Endodermal cell (in vitro differentiated cells): ENCODE data around the gene SLC35E4. TPM values are rescaled to one million over a fixed set of nuclear protein-coding genes. Genes with fewer than 3 reads are reported as not detected.

Source experiments
- DNase-seq: peaks from one replicate; pipeline ENCODE4 v3.0.0-alpha.2; 2017
- H3K27ac ChIP-seq: 2 replicates; pipeline ENCODE4 v1.5.1; 2013; ENCODE audit warnings: mild to moderate bottlenecking, low read depth, low read length, moderate library complexity
- H3K27me3 ChIP-seq: 2 replicates; pipeline ENCODE4 v1.6.1; 2013; ENCODE audit warnings: mild to moderate bottlenecking, low read length, moderate library complexity; ENCODE audit not compliant: insufficient read depth, control insufficient read depth, poor library complexity, severe bottlenecking
- H3K36me3 ChIP-seq: 2 replicates; pipeline ENCODE4 v1.7.0; 2013; ENCODE audit warnings: mild to moderate bottlenecking, low read length, moderate library complexity; ENCODE audit not compliant: control insufficient read depth, insufficient read depth
- H3K4me1 ChIP-seq: one replicate; pipeline ENCODE4 v1.7.0; 2013; ENCODE audit warnings: low read length; ENCODE audit not compliant: control insufficient read depth, insufficient read depth
- H3K4me3 ChIP-seq: 2 replicates; pipeline ENCODE4 v1.5.1; 2013; ENCODE audit warnings: mild to moderate bottlenecking, low read length, moderate library complexity
- H3K9ac ChIP-seq: 2 replicates; pipeline ENCODE4 v1.6.1; 2013; ENCODE audit warnings: mild to moderate bottlenecking, low read length, moderate library complexity; ENCODE audit not compliant: poor library complexity, severe bottlenecking; ENCODE audit errors: extremely low read depth
- H3K9me3 ChIP-seq: 2 replicates; pipeline ENCODE4 v1.6.1; 2013; ENCODE audit warnings: mild to moderate bottlenecking, low read length, moderate library complexity; ENCODE audit not compliant: control insufficient read depth
- H3K27ac Mint-ChIP-seq: 2 replicates; pipeline ENCODE4 v1.8.0; 2020; ENCODE audit warnings: mixed read lengths
- H3K27me3 Mint-ChIP-seq: 2 replicates; pipeline ENCODE4 v1.8.0; 2021; ENCODE audit warnings: mild to moderate bottlenecking, mixed read lengths; ENCODE audit not compliant: insufficient read depth
- H3K36me3 Mint-ChIP-seq: 2 replicates; pipeline ENCODE4 v1.8.0; 2020; ENCODE audit warnings: low read depth, mixed read lengths
- H3K4me1 Mint-ChIP-seq: 2 replicates; pipeline ENCODE4 v1.8.0; 2020; ENCODE audit warnings: mixed read lengths
- H3K4me3 Mint-ChIP-seq: 2 replicates; pipeline ENCODE4 v1.8.0; 2020; ENCODE audit warnings: mild to moderate bottlenecking, moderate library complexity, mixed read lengths
- H3K9me3 Mint-ChIP-seq: 2 replicates; pipeline ENCODE4 v1.8.0; 2020; ENCODE audit warnings: mild to moderate bottlenecking, mixed read lengths
- CTCF ChIP-seq: fragments of 200-600 bp; sonication (generic); conservative IDR thresholded peaks from 2 replicates; pipeline ENCODE4 v1.5.0; 2021; ENCODE audit warnings: antibody characterized with exemption, mild to moderate bottlenecking
- WGBS, 2 experiments: methylation state at CpG; one replicate each; pipeline versions ENCODE4 v1.1.5 to v1.1.7; 2013; ENCODE audit warnings: missing lambda C conversion rate in 2 of 2, mixed read lengths in 1 of 2; ENCODE audit not compliant: insufficient coverage in 1 of 2, insufficient read length in 1 of 2; 5-methylcytosine and 5-hydroxymethylcytosine counted together
- total RNA-seq, 2 donors: library from RNA; stranded (reverse); fragmentation: NEBNext Ultra II Directional in 1 of 2; extraction: Animal tissue kit (Norgen Biotek cat#: 25700) in 1 of 2; gene quantifications; 2 replicates in 1 of 2; 3 replicates in 1 of 2; pipeline ENCODE4 v1.2.1, GENCODE V29; 2021

The SLC35E4 gene
- total RNA-seq, 2 donors from 2014 or later, result 2.3 to 3.9 TPM

GRCh38 chr22:30671071-30671470 is 35.5 kb downstream of the SLC35E4 start:
- no peak overlapping the region for H3K4me3 Mint-ChIP-seq
- Histone ChIP-seq H3K4me1 (no peaks in the 10 kb centered on the region), H3K9me3 (no peaks in the 10 kb centered on the region), H3K27me3 (peaks cover 14% of the 10 kb centered on the region), H3K36me3 (no peaks in the 10 kb centered on the region), H3K4me3 (no peak overlapping the region), H3K9ac (no peak overlapping the region), H3K27ac (no peak overlapping the region)
- H3K9me3 Mint-ChIP-seq, result no peaks in the 10 kb centered on the region
- 67 to 93% methylated on average over 1 to 2 of the region's 3 CpGs for WGBS, 2 experiments
- H3K4me1 Mint-ChIP-seq, result peaks cover 13% of the 10 kb centered on the region
- peaks cover 45% of the 10 kb centered on the region for H3K27me3 Mint-ChIP-seq
- no peak for DNase-seq
- TF ChIP-seq CTCF, result no peak
- no peak overlapping the region for H3K27ac Mint-ChIP-seq
- H3K36me3 Mint-ChIP-seq, result no peaks in the 10 kb centered on the region

GRCh38 chr22:30673136-30673535 is 37.6 kb downstream of the SLC35E4 start:
- Mint-ChIP-seq H3K27me3 (peaks cover 57% of the 10 kb centered on the region), H3K36me3 (no peaks in the 10 kb centered on the region), H3K9me3 (no peaks in the 10 kb centered on the region), H3K27ac (no peak overlapping the region), H3K4me1 (peaks cover 8% of the 10 kb centered on the region), H3K4me3 (no peak overlapping the region)
- no peaks in the 10 kb centered on the region for H3K9me3 ChIP-seq
- no peaks in the 10 kb centered on the region for H3K4me1 ChIP-seq
- DNase-seq, result no peak
- H3K9ac ChIP-seq, result no peak overlapping the region
- WGBS, 2 experiments, result 96 to 100% methylated on average over 1 to 4 of the region's 4 CpGs
- peaks cover 12% of the 10 kb centered on the region for H3K27me3 ChIP-seq
- no peak for TF ChIP-seq CTCF
- H3K27ac ChIP-seq, result no peak overlapping the region
- H3K4me3 ChIP-seq, result no peak overlapping the region
- no peaks in the 10 kb centered on the region for H3K36me3 ChIP-seq

GRCh38 chr22:30674482-30674881 is 38.9 kb downstream of the SLC35E4 start:
- no peak for DNase-seq
- no peak overlapping the region for H3K4me3 ChIP-seq
- Mint-ChIP-seq H3K9me3 (no peaks in the 10 kb centered on the region), H3K4me3 (no peak overlapping the region), H3K27ac (no peak overlapping the region), H3K27me3 (peaks cover 46% of the 10 kb centered on the region), H3K36me3 (no peaks in the 10 kb centered on the region), H3K4me1 (peaks cover 3% of the 10 kb centered on the region)
- TF ChIP-seq CTCF, result no peak
- no peak overlapping the region for H3K9ac ChIP-seq
- no peak overlapping the region for H3K27ac ChIP-seq
- 83 to 93% methylated on average over 5 to 6 of the region's 6 CpGs for WGBS, 2 experiments
- no peaks in the 10 kb centered on the region for H3K27me3 ChIP-seq
- no peaks in the 10 kb centered on the region for H3K36me3 ChIP-seq
- H3K4me1 ChIP-seq, result no peaks in the 10 kb centered on the region
- no peaks in the 10 kb centered on the region for H3K9me3 ChIP-seq
